HepG2 (cell line): ENCODE results near the gene TRAF3. TPM values are rescaled to one million over a fixed set of nuclear protein-coding genes. Genes with fewer than 3 reads are reported as not detected.

Experiments
- CTCF ChIP-seq: sonication (generic); formaldehyde crosslinking; IDR thresholded peaks from 2 replicates; pipeline ENCODE4 v1.5.0; 2020; ENCODE audit warnings: mild to moderate bottlenecking, missing genetic modification reagents, moderate library complexity
- ELF3 ChIP-seq: IDR thresholded peaks from 2 replicates; pipeline ENCODE4 v1.6.1; 2016; ENCODE audit warnings: missing genetic modification reagents, missing compliant biosample characterization
- EP300 ChIP-seq, 3 experiments: sonication (generic) in 1 of 3; formaldehyde crosslinking in 1 of 3; IDR thresholded peaks; 2 replicates each; pipeline versions ENCODE4 v1.5.1 to v1.6.1; 2011 to 2020; ENCODE audit warnings: low read depth in 2 of 3, low read length in 2 of 3, borderline replicate concordance in 1 of 3, improper control_type of control experiment in 1 of 3, mild to moderate bottlenecking in 1 of 3, missing genetic modification reagents in 1 of 3, moderate library complexity in 1 of 3
- MAZ ChIP-seq, 2 experiments: sonication (generic) in 1 of 2; formaldehyde crosslinking in 1 of 2; IDR thresholded peaks; 2 replicates each; pipeline versions ENCODE4 v1.5.0 to v1.6.1; 2012 to 2020; ENCODE audit warnings: low read depth in 2 of 2, mild to moderate bottlenecking in 2 of 2, borderline replicate concordance in 1 of 2, improper control_type of control experiment in 1 of 2, low read length in 1 of 2, missing genetic modification reagents in 1 of 2, moderate library complexity in 1 of 2
- PHF21A ChIP-seq: sonication (generic); formaldehyde crosslinking; IDR thresholded peaks from 2 replicates; pipeline ENCODE4 v1.5.0; 2020; ENCODE audit warnings: mild to moderate bottlenecking, missing genetic modification reagents
- TEAD3 ChIP-seq: optimal IDR thresholded peaks from 2 replicates; pipeline ENCODE3; 2016; ENCODE audit warnings: borderline replicate concordance
- ZFAT ChIP-seq: sonication (generic); formaldehyde crosslinking; conservative IDR thresholded peaks from 2 replicates; pipeline ENCODE4 v1.8.1; 2023; ENCODE audit warnings: missing genetic modification reagents, inconsistent platforms
- polyA plus RNA-seq, 8 experiments: library from polyadenylated mRNA; depleted of rRNA in 3 of 8; stranded (reverse) in 7 of 8; unstranded in 1 of 8; fragments of >200 nt; fragmentation: Illumina TruSeq in 4 of 8; extraction: Trizol in 4 of 8; gene quantifications; 2 replicates each; pipeline versions ENCODE4 v1.2.1 to v1.2.3, GENCODE V29; 2011 to 2016; ENCODE audit warnings: low read depth in 4 of 8, missing spikeins in 1 of 8, mixed read lengths in 1 of 8; ENCODE audit not compliant: insufficient read depth in 1 of 8
- total RNA-seq, 5 experiments: library from RNA; depleted of rRNA; stranded (reverse); fragments of >200 nt; fragmentation: Illumina TruSeq; extraction: Trizol; gene quantifications; 2 replicates each; pipeline ENCODE4 v1.2.3, GENCODE V29; 2016; ENCODE audit warnings: low read depth in 1 of 5

Gene TRAF3
- total and polyA plus RNA-seq, 2 of the 13 experiments (the other 11 are each of a cell fraction or from before 2014, with no cell fraction given), result 6.9 to 12.2 TPM

- TF ChIP-seq CTCF, result peak; percentile 78
- 0 out of 2 replicates have a peak, but pooled peaks have one; percentile 21 for TF ChIP-seq ELF3
- peak; percentile 11 for TF ChIP-seq TEAD3
- peak; percentile 55; the same call in 1 of the 2 replicates for TF ChIP-seq MAZ (IDR thresholded peaks at IDR 0.05; ENCODE audit: borderline replicate concordance, low read depth, low read length)
- no peak for TF ChIP-seq MAZ (CRISPR knock-in tag; IDR thresholded peaks at IDR 0.05; ENCODE audit: low read depth)
- peak in 1 of 2 experiments; percentile 61; a peak in 1 of 4 replicates for TF ChIP-seq EP300 (IDR thresholded peaks at IDR 0.05; ENCODE audit: low read depth in 2 of 2, low read length in 2 of 2)
- TF ChIP-seq EP300 (CRISPR knock-in tag; IDR thresholded peaks at IDR 0.05; ENCODE audit: borderline replicate concordance), result no peak
- TF ChIP-seq PHF21A (CRISPR knock-in tag), result 0 out of 2 replicates have a peak, but pooled peaks have one; percentile 1
- TF ChIP-seq ZFAT (CRISPR knock-in tag), result no peak
Observed at GRCh38 chr14:102774391-102775153, 2.7 kb upstream of the TRAF3 start (continued).
